ENCODE data around the gene UCN.
"Not testable (repeated sequence)": the region's sequence is repeated elsewhere in the genome, so short reads cannot be mapped to it uniquely, and the experiment has no call there.

UCN gene

GRCh38 chr2:27314709-27315108 is 6.5 kb upstream of the UCN start:
- DNase-seq (ENCODE audit: low read depth in 2 of 2) = no peak

- DNase-seq (ENCODE audit: low read depth in 2 of 2) = no peak
Measured at GRCh38 chr2:27313882-27314645, 5.8 kb upstream of the UCN start.

DNA sequence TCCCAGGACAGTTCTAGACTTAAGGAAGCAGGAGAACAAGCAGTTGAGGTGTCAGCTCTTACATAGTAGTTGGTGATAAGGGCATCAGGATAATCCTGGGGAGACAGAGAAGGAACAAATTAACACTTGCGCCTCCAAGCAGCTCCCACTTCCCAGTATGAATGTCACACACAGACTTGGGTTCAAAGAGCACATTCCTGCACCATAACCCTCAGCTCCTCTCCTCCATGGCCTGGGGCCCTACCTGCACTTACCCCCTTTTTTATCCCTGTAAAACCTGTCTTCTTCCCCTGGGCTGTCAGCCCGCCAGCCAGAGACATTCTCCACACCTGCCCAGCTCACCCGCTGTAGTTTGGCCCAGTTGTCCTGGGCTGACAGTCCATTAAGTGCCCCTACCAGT is 3.9 kb upstream of the UCN start:
- DNase-seq (ENCODE audit: low read depth in 2 of 2) = no peak

- DNase-seq (ENCODE audit: low read depth in 2 of 2) = no peak
Measured at GRCh38 chr2:27309651-27310050, 1.4 kb upstream of the UCN start.

DNA sequence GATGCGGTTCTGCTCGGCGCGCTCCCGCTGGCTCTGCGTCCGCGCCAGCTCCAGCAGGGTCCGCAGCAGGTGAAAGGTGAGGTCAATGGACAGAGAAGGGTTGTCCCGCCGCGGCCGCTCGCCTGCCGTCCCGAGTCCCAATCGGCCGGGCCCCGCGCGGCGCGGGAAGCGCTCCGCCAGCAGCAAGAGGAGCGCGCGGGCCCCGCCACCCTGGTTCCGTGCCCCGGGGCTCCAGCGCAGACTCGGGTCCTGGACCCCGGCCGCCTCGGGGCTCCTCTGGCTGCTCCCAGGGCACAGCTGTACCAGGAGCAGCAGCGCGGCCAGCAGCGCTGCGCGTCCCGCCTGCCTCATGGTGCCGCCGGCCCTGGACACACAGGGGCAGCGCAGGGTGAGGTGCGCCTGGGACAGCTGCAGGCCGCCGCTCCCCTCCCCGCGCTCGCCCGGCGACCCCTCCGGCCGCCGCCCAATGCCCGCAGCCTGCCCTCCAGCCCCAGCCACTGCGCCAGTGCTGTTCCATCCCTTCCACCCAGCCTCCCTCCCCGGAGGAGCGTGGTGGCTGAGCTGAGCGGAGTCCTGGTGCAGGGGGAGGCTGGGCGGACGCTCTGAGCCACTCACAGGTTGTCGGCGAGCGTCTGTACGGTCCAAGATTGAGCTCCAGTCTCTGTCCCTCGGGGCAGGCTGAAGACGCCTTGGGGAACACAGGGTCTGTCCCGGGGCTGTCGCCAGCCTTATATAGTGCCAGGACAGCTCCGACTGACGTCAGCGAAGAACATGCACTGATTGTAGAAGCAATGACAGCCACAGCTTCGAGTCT is 493 bp downstream of the UCN start:
- DNase-seq (ENCODE audit: low read depth in 2 of 2) = no peak

GRCh38 chr2:27307287-27307544 is 1.0 kb downstream of the UCN start:
- DNase-seq (ENCODE audit: low read depth in 2 of 2) = no peak

DNA sequence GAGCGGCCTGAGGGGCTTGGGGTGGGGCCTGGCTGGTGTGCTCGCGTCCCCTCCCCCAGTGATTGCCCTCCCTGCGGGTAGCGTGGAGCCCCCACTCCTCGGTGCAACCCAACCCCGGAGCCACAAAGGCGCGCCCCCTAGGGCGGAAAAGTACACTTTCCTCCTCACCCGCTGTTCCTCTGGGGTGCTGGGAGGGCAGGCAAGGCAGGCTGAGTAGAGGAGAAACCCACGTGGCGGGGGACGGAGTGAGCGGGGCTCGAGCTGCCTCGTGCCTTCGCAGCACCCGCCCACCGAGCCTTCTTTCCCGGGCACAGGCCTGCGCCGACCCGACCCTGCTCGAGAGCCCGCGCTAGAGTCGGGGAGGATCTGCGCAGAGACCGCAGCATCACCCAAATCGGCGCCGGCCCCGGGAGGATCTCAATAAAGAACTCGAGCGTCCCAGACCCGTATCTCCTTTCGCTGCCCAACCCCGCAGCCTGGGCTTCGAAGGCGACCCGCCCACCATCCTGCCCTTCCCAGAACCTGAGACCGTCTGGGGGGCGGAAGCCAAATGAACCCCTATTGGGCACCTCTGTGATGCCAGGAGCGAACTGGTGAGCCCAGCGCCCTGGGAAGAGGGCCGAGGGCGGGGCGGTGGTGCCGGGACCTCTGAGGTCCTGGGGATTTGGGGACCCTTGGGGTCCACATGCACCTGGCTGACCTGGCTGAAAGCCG is 1.5 kb downstream of the UCN start:
- DNase-seq (ENCODE audit: low read depth in 2 of 2) = no peak

GRCh38 chr2:27306136-27306535 is 2.1 kb downstream of the UCN start:
- DNase-seq (ENCODE audit: low read depth in 2 of 2) = no peak

GRCh38 chr2:27305516-27305915 is 2.7 kb downstream of the UCN start:
- no peak for DNase-seq (ENCODE audit: low read depth in 2 of 2)

- no peak for DNase-seq (ENCODE audit: low read depth in 2 of 2)
Measured at GRCh38 chr2:27304488-27305240, 3.6 kb downstream of the UCN start.

DNA sequence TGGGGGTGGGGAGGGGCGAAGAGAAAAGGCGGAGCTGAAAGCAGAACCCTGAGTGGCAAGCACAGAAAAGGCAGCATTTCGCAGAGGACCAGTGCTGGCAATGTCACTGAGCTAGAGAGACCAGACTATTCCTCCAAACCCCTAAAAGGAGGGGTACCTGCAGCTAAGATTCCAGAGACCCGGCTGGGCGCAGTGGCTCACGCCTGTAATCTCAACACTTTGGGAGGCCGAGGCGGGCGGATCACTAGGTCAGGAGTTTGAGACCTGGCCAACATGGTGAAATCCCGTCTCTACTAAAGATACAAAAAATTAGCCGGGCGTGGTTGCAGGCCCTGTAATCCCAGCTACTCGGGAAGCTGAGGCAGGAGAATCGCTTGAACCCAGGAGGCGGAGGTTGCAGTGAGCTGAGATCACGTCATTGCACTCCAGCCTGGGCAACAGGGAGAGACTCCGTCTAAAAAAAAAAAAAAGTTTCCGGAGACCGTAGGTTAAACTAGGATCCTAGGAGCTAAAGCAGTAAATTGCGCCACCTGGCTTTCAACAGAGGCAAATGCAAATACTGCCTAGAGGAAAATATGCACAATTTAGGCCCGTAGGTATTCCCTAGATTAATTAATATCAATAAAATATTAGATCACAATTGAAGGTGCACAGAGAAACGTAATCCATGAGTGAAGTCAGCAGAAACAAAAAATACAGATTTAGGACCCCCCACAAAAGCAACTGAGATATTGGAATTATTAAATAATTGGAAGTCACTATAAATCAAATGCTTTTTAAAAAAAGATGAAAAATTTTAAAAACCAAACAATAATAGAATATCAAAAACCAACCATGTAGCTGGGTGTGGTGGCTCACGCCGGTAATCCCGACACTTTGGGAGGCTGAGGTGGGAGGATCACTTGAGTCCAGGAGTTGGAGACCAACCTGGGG is 4.9 kb downstream of the UCN start:
- DNase-seq (ENCODE audit: low read depth in 2 of 2) = no peak

- not testable (repeated sequence) for DNase-seq (ENCODE audit: low read depth in 2 of 2)
Measured at GRCh38 chr2:27300606-27301005, 7.6 kb downstream of the UCN start.

- no peak for DNase-seq (ENCODE audit: low read depth in 2 of 2)
Measured at GRCh38 chr2:27298391-27299080, 9.7 kb downstream of the UCN start.

- no peak for DNase-seq (ENCODE audit: low read depth in 2 of 2)
Measured at GRCh38 chr2:27297195-27297594, 11.1 kb downstream of the UCN start.

- no peak for DNase-seq (ENCODE audit: low read depth in 2 of 2)
Measured at GRCh38 chr2:27296481-27296880, 11.8 kb downstream of the UCN start.

DNA sequence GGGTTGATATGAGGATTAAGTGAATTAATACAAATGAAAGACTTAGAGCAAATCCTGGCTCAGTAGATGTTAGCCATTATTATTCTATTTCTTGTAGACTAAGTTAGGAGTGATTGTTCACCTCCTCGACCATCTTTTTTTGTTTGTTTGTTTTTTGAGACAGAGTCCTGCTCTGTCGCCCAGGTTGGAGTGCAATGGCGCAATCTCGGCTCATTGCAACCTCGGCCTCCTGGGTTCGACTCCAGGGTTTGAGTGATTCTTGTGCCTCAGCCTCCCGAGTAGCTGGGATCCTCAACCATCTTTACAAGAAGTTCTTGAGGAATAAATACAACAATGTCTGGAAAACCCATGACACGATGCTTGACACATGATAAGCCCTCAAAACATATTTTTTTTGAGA is 13.3 kb downstream of the UCN start:
- DNase-seq (ENCODE audit: low read depth in 2 of 2) = no peak

GRCh38 chr2:27291865-27292264 is 16.4 kb downstream of the UCN start:
- DNase-seq (ENCODE audit: low read depth in 2 of 2) = no peak

DNA sequence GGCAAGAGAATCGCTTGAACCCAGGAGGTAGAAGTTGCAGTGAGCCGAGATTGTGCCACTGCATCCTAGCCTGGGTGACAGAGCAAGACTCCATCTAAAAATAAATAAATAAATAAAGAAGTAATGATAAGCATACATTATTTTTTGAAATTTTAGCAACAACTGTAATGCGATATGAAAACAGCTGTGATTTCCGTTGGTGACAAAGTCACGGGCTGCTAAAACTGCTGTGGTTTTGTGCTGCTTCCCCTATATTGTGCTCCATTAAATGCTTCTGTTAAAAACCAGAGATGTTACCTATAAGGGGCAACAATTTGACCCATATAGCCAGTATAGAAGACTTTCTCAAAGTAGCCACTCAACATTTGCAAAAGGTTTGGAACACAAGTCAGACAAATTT is 17.7 kb downstream of the UCN start:
- DNase-seq (ENCODE audit: low read depth in 2 of 2) = no peak

GRCh38 chr2:27288610-27289009 is 19.6 kb downstream of the UCN start:
- no peak for DNase-seq (ENCODE audit: low read depth in 2 of 2)

- no peak for DNase-seq (ENCODE audit: low read depth in 2 of 2)
Measured at GRCh38 chr2:27285481-27285880, 22.8 kb downstream of the UCN start.
